Skeletal muscle tissue (tissue), 4 donors: ENCODE data around the gene CMIP. TPM values are rescaled to one million over a fixed set of nuclear protein-coding genes. Genes with fewer than 3 reads are reported as not detected.

ENCODE experiments used
- H3K27ac ChIP-seq: one replicate; pipeline ENCODE4 v1.7.0; 2013; ENCODE audit warnings: mild to moderate bottlenecking, low read depth, low read length, inconsistent platforms
- H3K27me3 ChIP-seq, 3 donors: one replicate each; pipeline ENCODE4 v1.7.0; 2013; ENCODE audit warnings: low read length in 3 of 3; ENCODE audit not compliant: control insufficient read depth in 3 of 3, insufficient read depth in 3 of 3
- H3K36me3 ChIP-seq, 3 donors: one replicate each; pipeline ENCODE4 v1.7.0; 2013; ENCODE audit warnings: low read length in 3 of 3; ENCODE audit not compliant: control insufficient read depth in 3 of 3, insufficient read depth in 3 of 3
- H3K4me1 ChIP-seq, 3 donors: one replicate each; pipeline ENCODE4 v1.7.0; 2013; ENCODE audit warnings: low read length in 3 of 3, mild to moderate bottlenecking in 3 of 3; ENCODE audit not compliant: control insufficient read depth in 3 of 3, insufficient read depth in 3 of 3
- H3K4me3 ChIP-seq, 3 donors: one replicate each; pipeline ENCODE4 v1.7.0; 2013; ENCODE audit warnings: low read length in 3 of 3
- H3K9ac ChIP-seq, 3 donors: one replicate each; pipeline ENCODE4 v1.7.0; 2013; ENCODE audit warnings: low read length in 3 of 3, mild to moderate bottlenecking in 3 of 3, moderate library complexity in 2 of 3, low read depth in 1 of 3
- H3K9me3 ChIP-seq, 3 donors: one replicate each; pipeline ENCODE4 v1.7.0; 2013; ENCODE audit warnings: low read length in 3 of 3; ENCODE audit not compliant: control insufficient read depth in 3 of 3
- total RNA-seq: library from RNA; depleted of rRNA; stranded (reverse); fragments of >200 nt; gene quantifications from one replicate; pipeline ENCODE4 v1.2.3, GENCODE V29; 2014
- donor health status: Osteomylitis.

The CMIP gene
- total RNA-seq, 1 donor from 2014 or later: 6.8 TPM

- H3K9me3 ChIP-seq: no peaks in the 10 kb centered on the region
- H3K4me3 ChIP-seq: no peak overlapping the region
- H3K36me3 ChIP-seq: no peaks in the 10 kb centered on the region
- H3K27me3 ChIP-seq: peaks cover 0 to 2% (median 0%) of the 10 kb centered on the region in 3 donors
- no peak overlapping the region for H3K9ac ChIP-seq
- H3K27ac ChIP-seq: no peak overlapping the region
- peaks cover 6 to 13% (median 9%) of the 10 kb centered on the region in 3 donors for H3K4me1 ChIP-seq
Observed at GRCh38 chr16:81600275-81600674, 155.7 kb downstream of the CMIP start.

- Histone ChIP-seq H3K4me3 (no peak overlapping the region), H3K27me3 (peaks cover 0 to 2% (median 0%) of the 10 kb centered on the region in 3 donors), H3K9ac (no peak overlapping the region), H3K9me3 (no peaks in the 10 kb centered on the region), H3K36me3 (no peaks in the 10 kb centered on the region), H3K4me1 (peaks cover 6 to 13% (median 9%) of the 10 kb centered on the region in 3 donors), H3K27ac (no peak overlapping the region)
Observed at GRCh38 chr16:81601008-81601428, 156.4 kb downstream of the CMIP start.

GRCh38 chr16:81601601-81602255 is 157.1 kb downstream of the CMIP start:
- Histone ChIP-seq H3K27ac (no peak overlapping the region), H3K4me1 (peaks cover 6 to 13% (median 9%) of the 10 kb centered on the region in 3 donors), H3K4me3 (no peak overlapping the region), H3K36me3 (no peaks in the 10 kb centered on the region), H3K9me3 (no peaks in the 10 kb centered on the region), H3K9ac (no peak overlapping the region), H3K27me3 (peaks cover 0 to 2% (median 0%) of the 10 kb centered on the region in 3 donors)

- Histone ChIP-seq H3K27me3 (peaks cover 0 to 2% (median 0%) of the 10 kb centered on the region in 3 donors), H3K4me3 (no peak overlapping the region), H3K9me3 (no peaks in the 10 kb centered on the region), H3K4me1 (peaks cover 6 to 13% (median 9%) of the 10 kb centered on the region in 3 donors), H3K27ac (no peak overlapping the region), H3K9ac (no peak overlapping the region), H3K36me3 (no peaks in the 10 kb centered on the region)
Observed at GRCh38 chr16:81602256-81602776, 157.7 kb downstream of the CMIP start.

GRCh38 chr16:81602792-81603191 is 158.2 kb downstream of the CMIP start:
- no peaks in the 10 kb centered on the region for H3K9me3 ChIP-seq
- H3K9ac ChIP-seq: no peak overlapping the region
- peaks cover 0 to 2% (median 0%) of the 10 kb centered on the region in 3 donors for H3K27me3 ChIP-seq
- H3K27ac ChIP-seq: no peak overlapping the region
- H3K4me1 ChIP-seq: peaks cover 6 to 13% (median 9%) of the 10 kb centered on the region in 3 donors
- H3K4me3 ChIP-seq: no peak overlapping the region
- H3K36me3 ChIP-seq: no peaks in the 10 kb centered on the region

- H3K9ac ChIP-seq: no peak overlapping the region
- no peak overlapping the region for H3K27ac ChIP-seq
- H3K27me3 ChIP-seq: peaks cover 0 to 2% (median 0%) of the 10 kb centered on the region in 3 donors
- no peaks in the 10 kb centered on the region for H3K9me3 ChIP-seq
- H3K4me3 ChIP-seq: no peak overlapping the region
- H3K4me1 ChIP-seq: peaks cover 15 to 22% (median 15%) of the 10 kb centered on the region in 3 donors
- H3K36me3 ChIP-seq: no peaks in the 10 kb centered on the region
Observed at GRCh38 chr16:81604960-81605383, 160.4 kb downstream of the CMIP start.

GRCh38 chr16:81606039-81606438 is 161.4 kb downstream of the CMIP start:
- H3K27ac ChIP-seq: no peak overlapping the region
- peaks cover 0 to 3% (median 0%) of the 10 kb centered on the region in 3 donors for H3K27me3 ChIP-seq
- H3K4me3 ChIP-seq: no peak overlapping the region
- no peak overlapping the region for H3K9ac ChIP-seq
- H3K4me1 ChIP-seq: peaks cover 20 to 27% (median 24%) of the 10 kb centered on the region in 3 donors
- no peaks in the 10 kb centered on the region for H3K9me3 ChIP-seq
- H3K36me3 ChIP-seq: no peaks in the 10 kb centered on the region

GRCh38 chr16:81607006-81607405 is 162.4 kb downstream of the CMIP start:
- Histone ChIP-seq H3K4me3 (no peak overlapping the region), H3K9me3 (no peaks in the 10 kb centered on the region), H3K9ac (no peak overlapping the region), H3K4me1 (peaks cover 21 to 27% (median 23%) of the 10 kb centered on the region in 3 donors), H3K27me3 (peaks cover 3 to 7% (median 6%) of the 10 kb centered on the region in 3 donors), H3K36me3 (no peaks in the 10 kb centered on the region), H3K27ac (no peak overlapping the region)

- H3K27me3 ChIP-seq: peaks cover 3 to 13% (median 7%) of the 10 kb centered on the region in 3 donors
- no peaks in the 10 kb centered on the region for H3K9me3 ChIP-seq
- no peaks in the 10 kb centered on the region for H3K36me3 ChIP-seq
- no peak overlapping the region for H3K27ac ChIP-seq
- H3K4me3 ChIP-seq: no peak overlapping the region
- H3K4me1 ChIP-seq: peaks cover 28 to 31% (median 29%) of the 10 kb centered on the region in 3 donors
- no peak overlapping the region for H3K9ac ChIP-seq
Observed at GRCh38 chr16:81607805-81608522, 163.4 kb downstream of the CMIP start.
